Adipocyte (in vitro differentiated cells): ENCODE data around the gene ZDHHC24.
A peak's percentile ranks its signal among the peaks of the same experiment; 100 is the strongest.
"Not testable (repeated sequence)": the region's sequence is repeated elsewhere in the genome, so short reads cannot be mapped to it uniquely, and the experiment has no call there.

Experiments
- DNase-seq: peaks from one replicate; pipeline ENCODE4 v3.0.0-alpha.2; 2015; ENCODE audit warnings: low read depth
- H3K27me3 ChIP-seq: replicated peaks from 2 replicates; pipeline ENCODE4 v1.7.0; 2013; ENCODE audit warnings: mild to moderate bottlenecking, low read length, moderate library complexity; ENCODE audit not compliant: control insufficient read depth, insufficient read depth
- H3K36me3 ChIP-seq: 2 replicates; pipeline ENCODE4 v1.7.0; 2013; ENCODE audit warnings: low read length, mild to moderate bottlenecking, moderate library complexity; ENCODE audit not compliant: control insufficient read depth, insufficient read depth, severe bottlenecking
- H3K4me1 ChIP-seq: 2 replicates; pipeline ENCODE4 v1.7.0; 2013; ENCODE audit warnings: mild to moderate bottlenecking, low read length, moderate library complexity; ENCODE audit not compliant: control insufficient read depth, insufficient read depth
- H3K4me3 ChIP-seq: 2 replicates; pipeline ENCODE4 v1.7.0; 2013; ENCODE audit warnings: mild to moderate bottlenecking, low read length, moderate library complexity
- H3K9ac ChIP-seq: 2 replicates; pipeline ENCODE4 v1.7.0; 2013; ENCODE audit warnings: mild to moderate bottlenecking, low read length, moderate library complexity
- H3K9me3 ChIP-seq: 2 replicates; pipeline ENCODE4 v1.7.0; 2013; ENCODE audit warnings: mild to moderate bottlenecking, low read length, moderate library complexity; ENCODE audit not compliant: control insufficient read depth

ZDHHC24 gene

GRCh38 chr11:66545701-66546367 is at the start of gene ZDHHC24:
Gene ZDHHC24 (minus strand): TSS chr11:66546048. CDS start chr11:66546003, 45 bp downstream.
- Histone ChIP-seq H3K9me3 (no peaks in the 10 kb centered on the region), H3K4me3 (peak within 1 kb of the TSS; percentile 89), H3K36me3 (peaks cover 3% of the 10 kb centered on the region), H3K9ac (peak within 1 kb of the TSS; percentile 94), H3K27me3 (no peaks in the 10 kb centered on the region), H3K4me1 (peaks cover 30% of the 10 kb centered on the region)
- peak; percentile 99 for DNase-seq

- H3K9ac ChIP-seq, result no peak overlapping the region
- H3K27me3 ChIP-seq, result no peaks in the 10 kb centered on the region
- no peak overlapping the region for H3K4me3 ChIP-seq
- H3K36me3 ChIP-seq, result peaks cover 7% of the 10 kb centered on the region
- DNase-seq, result no peak
- H3K9me3 ChIP-seq, result no peaks in the 10 kb centered on the region
- peaks cover 32% of the 10 kb centered on the region for H3K4me1 ChIP-seq
These were observed 49.5 kb upstream of the ZDHHC24 start for GRCh38 chr11:66595245-66595904.

GRCh38 chr11:66593650-66594049 is 47.8 kb upstream of the ZDHHC24 start:
- Histone ChIP-seq H3K9me3 (no peaks in the 10 kb centered on the region), H3K4me3 (peak overlapping the region; percentile 87), H3K36me3 (no peaks in the 10 kb centered on the region), H3K9ac (peak overlapping the region; percentile 91), H3K27me3 (no peaks in the 10 kb centered on the region), H3K4me1 (peaks cover 23% of the 10 kb centered on the region)
- no peak for DNase-seq

- peaks cover 23% of the 10 kb centered on the region for H3K4me1 ChIP-seq
- H3K9me3 ChIP-seq, result no peaks in the 10 kb centered on the region
- peak overlapping the region; percentile 91 for H3K9ac ChIP-seq
- H3K36me3 ChIP-seq, result no peaks in the 10 kb centered on the region
- H3K4me3 ChIP-seq, result peak overlapping the region; percentile 87
- no peaks in the 10 kb centered on the region for H3K27me3 ChIP-seq
- DNase-seq, result peak; percentile 19
These were observed 47.4 kb upstream of the ZDHHC24 start for GRCh38 chr11:66593303-66593635.

- Histone ChIP-seq H3K9me3 (no peaks in the 10 kb centered on the region), H3K4me1 (peaks cover 23% of the 10 kb centered on the region), H3K4me3 (peak within 1 kb of the TSS; percentile 87), H3K27me3 (no peaks in the 10 kb centered on the region), H3K36me3 (no peaks in the 10 kb centered on the region), H3K9ac (peak within 1 kb of the TSS; percentile 91)
- DNase-seq, result peak; percentile 98
These were observed 46.8 kb upstream of the ZDHHC24 start, which contains the start of the genes CCDC87 and CCS for GRCh38 chr11:66592457-66593302. Gene CCDC87 (minus strand): TSS chr11:66593063. CDS start chr11:66593015, 48 bp downstream. Gene CCS (plus strand): TSS chr11:66593185. CDS start chr11:66593262, 77 bp downstream.

GRCh38 chr11:66591175-66591574 is 45.3 kb upstream of the ZDHHC24 start:
- Histone ChIP-seq H3K36me3 (no peaks in the 10 kb centered on the region), H3K4me1 (peaks cover 23% of the 10 kb centered on the region), H3K27me3 (no peaks in the 10 kb centered on the region), H3K4me3 (no peak overlapping the region), H3K9ac (no peak overlapping the region), H3K9me3 (no peaks in the 10 kb centered on the region)
- no peak for DNase-seq

GRCh38 chr11:66589996-66590675 is 44.3 kb upstream of the ZDHHC24 start:
- H3K4me1 ChIP-seq, result peaks cover 16% of the 10 kb centered on the region
- H3K36me3 ChIP-seq, result no peaks in the 10 kb centered on the region
- no peaks in the 10 kb centered on the region for H3K27me3 ChIP-seq
- no peak overlapping the region for H3K9ac ChIP-seq
- H3K9me3 ChIP-seq, result no peaks in the 10 kb centered on the region
- no peak for DNase-seq
- no peak overlapping the region for H3K4me3 ChIP-seq

- H3K4me3 ChIP-seq, H3K27me3 ChIP-seq, DNase-seq, H3K36me3 ChIP-seq, H3K9me3 ChIP-seq, H3K9ac ChIP-seq: not testable (repeated sequence)
- peaks cover 11% of the 10 kb centered on the region for H3K4me1 ChIP-seq
These were observed 43.5 kb upstream of the ZDHHC24 start for GRCh38 chr11:66589315-66589714.

- Histone ChIP-seq H3K27me3 (no peaks in the 10 kb centered on the region), H3K9me3 (peaks cover 5% of the 10 kb centered on the region), H3K4me3 (no peak overlapping the region), H3K36me3 (no peaks in the 10 kb centered on the region), H3K9ac (no peak overlapping the region), H3K4me1 (peaks cover 3% of the 10 kb centered on the region)
- no peak for DNase-seq
These were observed 40.3 kb upstream of the ZDHHC24 start for GRCh38 chr11:66586136-66586535.

GRCh38 chr11:66585447-66585846 is 39.6 kb upstream of the ZDHHC24 start:
- H3K4me3 ChIP-seq, H3K27me3 ChIP-seq, H3K9me3 ChIP-seq, H3K36me3 ChIP-seq, H3K9ac ChIP-seq, DNase-seq: not testable (repeated sequence)
- H3K4me1 ChIP-seq, result peaks cover 10% of the 10 kb centered on the region
